ENCODE results near the gene PTPN11. TPM values are rescaled to one million over a fixed set of nuclear protein-coding genes. Genes with fewer than 3 reads are reported as not detected.
"Not testable (repeated sequence)": the region's sequence is repeated elsewhere in the genome, so short reads cannot be mapped to it uniquely, and the experiment has no call there.

The PTPN11 gene
- total RNA-seq, 3 donors from 2014 or later = 181 to 200 (median 199) TPM

DNA sequence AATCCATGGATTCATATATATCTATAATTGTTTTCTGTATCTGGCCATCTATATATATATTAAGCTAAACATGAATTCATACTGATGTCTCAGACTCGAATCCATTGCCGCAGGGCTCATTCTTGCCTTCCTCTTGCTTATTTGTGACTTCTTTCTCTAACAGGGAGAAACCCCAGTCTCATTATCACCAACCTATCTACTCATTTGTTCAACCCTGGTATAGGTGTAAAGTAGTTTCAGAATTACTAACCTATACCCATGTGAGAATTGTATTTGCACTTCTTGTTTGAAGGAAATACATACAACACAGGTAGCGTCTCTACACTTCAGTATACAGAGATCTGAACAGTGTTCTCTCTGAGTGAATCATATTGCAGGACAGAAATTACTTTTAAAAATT, 77.7 kb downstream of the PTPN11 start:
- peak; percentile 90 to 91 for ATAC-seq
- Mint-ChIP-seq H3K36me3 (ENCODE audit: insufficient read depth) (peaks cover 47% of the 10 kb centered on the region), H3K4me1 (ENCODE audit: low read depth) (peaks cover 8% of the 10 kb centered on the region), H3K4me3 (no peak overlapping the region), H3K9me3 (no peaks in the 10 kb centered on the region), H3K27me3 (ENCODE audit: low read depth) (no peaks in the 10 kb centered on the region)
- no peak for DNase-seq

GRCh38 chr12:112498580-112498979, 79.8 kb downstream of the PTPN11 start:
- ATAC-seq (no peak), DNase-seq (no peak)
- H3K4me3 Mint-ChIP-seq = no peak overlapping the region
- peaks cover 48% of the 10 kb centered on the region for H3K36me3 Mint-ChIP-seq (ENCODE audit: insufficient read depth)
- H3K9me3 Mint-ChIP-seq = no peaks in the 10 kb centered on the region
- no peaks in the 10 kb centered on the region for H3K27me3 Mint-ChIP-seq (ENCODE audit: low read depth)
- peaks cover 8% of the 10 kb centered on the region for H3K4me1 Mint-ChIP-seq (ENCODE audit: low read depth)

GRCh38 chr12:112503512-112503911, 84.8 kb downstream of the PTPN11 start:
- ATAC-seq (no peak), DNase-seq (no peak)
- Mint-ChIP-seq H3K27me3 (ENCODE audit: low read depth) (no peaks in the 10 kb centered on the region), H3K9me3 (no peaks in the 10 kb centered on the region), H3K36me3 (ENCODE audit: insufficient read depth) (peaks cover 47% of the 10 kb centered on the region), H3K4me1 (ENCODE audit: low read depth) (no peaks in the 10 kb centered on the region), H3K4me3 (no peak overlapping the region)

DNA sequence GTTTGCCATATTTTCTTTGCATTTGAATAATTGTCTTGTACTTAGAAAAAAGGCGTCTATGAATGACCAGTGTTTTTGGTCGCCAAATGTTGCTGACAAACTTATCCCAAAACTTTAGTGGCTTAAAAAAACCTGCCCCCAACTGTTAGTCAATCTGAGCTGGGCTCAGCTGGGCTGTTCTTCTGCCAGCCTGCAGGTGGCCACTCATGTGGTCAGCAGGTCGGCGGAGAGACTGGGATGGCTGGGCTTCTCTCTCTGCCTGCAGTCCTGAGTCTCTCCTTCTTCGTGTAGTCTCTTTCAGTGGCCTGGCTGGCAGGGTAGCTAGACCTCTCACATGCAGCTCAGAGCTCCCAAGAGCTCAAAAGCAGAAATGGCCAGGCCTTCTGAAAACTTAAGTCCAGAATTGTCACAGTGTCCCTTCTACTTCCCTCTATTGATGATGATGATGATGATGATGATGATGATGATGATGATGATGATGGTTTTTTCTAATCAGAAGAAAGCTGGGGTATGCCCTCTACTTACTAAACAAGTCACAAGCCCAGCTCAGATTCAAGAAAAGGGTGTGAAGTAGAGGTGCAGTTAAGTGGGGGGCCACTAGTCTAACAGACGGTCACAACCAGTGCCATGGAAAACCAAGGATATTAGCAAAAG, 87.9 kb downstream of the PTPN11 start:
- no peaks in the 10 kb centered on the region for H3K27me3 Mint-ChIP-seq (ENCODE audit: low read depth)
- H3K4me1 Mint-ChIP-seq (ENCODE audit: low read depth) = no peaks in the 10 kb centered on the region
- H3K9me3 Mint-ChIP-seq = no peaks in the 10 kb centered on the region
- ATAC-seq = no peak
- no peak for DNase-seq
- peaks cover 49% of the 10 kb centered on the region for H3K36me3 Mint-ChIP-seq (ENCODE audit: insufficient read depth)
- H3K4me3 Mint-ChIP-seq = no peak overlapping the region

DNA sequence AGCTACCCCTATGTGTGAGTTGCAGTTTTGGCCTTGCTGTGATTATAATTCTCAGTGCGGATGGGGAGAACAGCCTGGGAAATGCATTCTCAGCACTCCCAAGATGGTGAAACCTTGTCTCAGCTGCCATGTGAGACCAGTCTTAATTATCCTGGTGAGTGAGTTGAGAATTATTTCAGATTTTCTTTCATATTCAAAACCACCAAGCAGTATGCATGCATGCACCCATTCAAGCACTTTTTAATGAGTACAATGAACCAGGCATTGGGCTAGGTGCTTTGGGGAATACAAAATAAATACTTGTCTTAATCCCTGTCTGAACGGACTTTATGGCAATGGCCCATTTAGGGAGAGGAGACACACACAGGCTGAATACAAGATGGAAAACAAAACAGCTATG, 94.7 kb downstream of the PTPN11 start:
- H3K9me3 Mint-ChIP-seq = no peaks in the 10 kb centered on the region
- no peaks in the 10 kb centered on the region for H3K4me1 Mint-ChIP-seq (ENCODE audit: low read depth)
- no peak for DNase-seq
- H3K27me3 Mint-ChIP-seq (ENCODE audit: low read depth) = no peaks in the 10 kb centered on the region
- H3K36me3 Mint-ChIP-seq (ENCODE audit: insufficient read depth) = peaks cover 9% of the 10 kb centered on the region
- no peak for ATAC-seq
- no peak overlapping the region for H3K4me3 Mint-ChIP-seq

DNA sequence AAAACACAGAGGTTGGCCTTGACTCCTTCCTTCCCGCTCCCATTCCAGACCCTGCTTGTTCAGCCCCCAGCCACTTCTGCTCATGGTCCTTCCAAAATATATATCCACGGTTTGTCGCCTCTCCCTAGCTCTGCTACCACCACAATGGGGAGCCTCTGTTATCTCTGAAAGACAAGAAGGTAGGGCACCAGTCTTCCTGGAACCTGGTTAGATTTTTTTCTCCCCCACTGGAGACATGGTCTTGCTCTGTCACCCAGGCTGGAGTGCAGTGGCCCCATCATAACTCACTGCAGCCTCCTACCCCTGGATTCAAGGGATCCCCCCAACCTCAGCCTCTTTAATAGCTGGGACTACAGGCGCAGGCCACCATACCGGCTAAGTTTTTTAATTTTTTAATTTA, 95.7 kb downstream of the PTPN11 start:
- Mint-ChIP-seq H3K4me3 (no peak overlapping the region), H3K9me3 (no peaks in the 10 kb centered on the region), H3K36me3 (ENCODE audit: insufficient read depth) (peaks cover 6% of the 10 kb centered on the region), H3K4me1 (ENCODE audit: low read depth) (no peaks in the 10 kb centered on the region), H3K27me3 (ENCODE audit: low read depth) (no peaks in the 10 kb centered on the region)
- DNase-seq (no peak), ATAC-seq (no peak)

DNA sequence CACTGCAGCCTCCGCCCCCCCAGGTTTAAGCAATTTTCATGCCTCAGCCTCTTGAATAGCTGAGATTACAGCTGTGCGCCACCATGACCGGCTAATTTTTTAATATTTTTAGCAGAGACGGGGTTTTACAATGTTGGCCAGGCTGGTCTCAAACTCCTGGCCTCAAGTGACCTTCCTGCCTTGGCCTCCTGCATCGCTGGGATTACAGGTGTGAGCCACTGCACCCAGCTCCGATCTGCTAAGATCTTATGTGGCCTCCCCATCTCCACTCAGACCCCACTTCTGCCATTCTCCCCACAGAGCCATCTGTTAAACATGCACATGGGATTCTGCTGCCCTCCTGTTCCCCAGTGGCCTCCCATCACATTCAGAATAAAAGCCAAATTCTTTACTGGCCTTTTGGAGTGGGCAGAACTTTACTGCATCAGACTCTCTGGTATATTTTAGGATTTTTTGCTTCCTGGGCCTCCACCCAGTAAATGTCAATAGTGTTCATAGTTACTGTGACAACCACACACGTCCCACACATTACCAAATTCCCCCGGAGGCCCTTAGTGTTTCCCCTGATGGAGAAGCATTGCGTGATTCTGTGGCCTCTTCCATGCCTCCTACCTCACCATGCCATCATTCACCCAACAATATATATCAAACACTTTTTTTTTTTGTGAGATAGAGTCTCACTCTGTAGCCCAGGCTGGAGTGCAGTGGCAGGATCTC, 96.3 kb downstream of the PTPN11 start:
- no peaks in the 10 kb centered on the region for H3K27me3 Mint-ChIP-seq (ENCODE audit: low read depth)
- H3K4me3 Mint-ChIP-seq = no peak overlapping the region
- H3K36me3 Mint-ChIP-seq (ENCODE audit: insufficient read depth) = peaks cover 6% of the 10 kb centered on the region
- H3K9me3 Mint-ChIP-seq = no peaks in the 10 kb centered on the region
- peak in 1 of 2 donors; percentile 28 for ATAC-seq
- no peaks in the 10 kb centered on the region for H3K4me1 Mint-ChIP-seq (ENCODE audit: low read depth)
- DNase-seq = no peak

DNA sequence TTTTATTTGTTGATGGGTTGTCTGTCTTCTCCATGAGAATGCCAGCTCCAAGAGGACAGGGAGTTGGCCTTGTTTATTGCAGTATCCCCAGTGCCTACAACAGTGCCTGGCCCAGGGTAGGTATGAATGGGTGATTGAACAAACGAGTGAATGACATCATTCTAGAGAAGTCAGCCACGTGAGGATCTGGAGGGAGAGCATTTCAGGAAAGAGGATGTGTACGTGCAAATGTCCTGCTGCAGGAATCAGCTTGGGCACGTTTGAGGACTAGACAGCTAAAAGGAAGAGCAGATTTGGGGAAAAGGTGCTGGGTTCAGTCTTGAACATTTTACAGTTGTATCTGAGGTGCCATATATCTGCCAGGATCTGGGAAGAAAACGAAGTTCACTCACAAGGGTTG, 97.1 kb downstream of the PTPN11 start:
- peaks cover 4% of the 10 kb centered on the region for H3K36me3 Mint-ChIP-seq (ENCODE audit: insufficient read depth)
- no peaks in the 10 kb centered on the region for H3K4me1 Mint-ChIP-seq (ENCODE audit: low read depth)
- DNase-seq (no peak), ATAC-seq (no peak)
- no peaks in the 10 kb centered on the region for H3K27me3 Mint-ChIP-seq (ENCODE audit: low read depth)
- no peaks in the 10 kb centered on the region for H3K9me3 Mint-ChIP-seq
- H3K4me3 Mint-ChIP-seq = no peak overlapping the region

GRCh38 chr12:112517730-112518364, 99.1 kb downstream of the PTPN11 start:
- Mint-ChIP-seq H3K4me3 (no peak overlapping the region), H3K27me3 (ENCODE audit: low read depth) (no peaks in the 10 kb centered on the region), H3K36me3 (ENCODE audit: insufficient read depth) (no peaks in the 10 kb centered on the region), H3K9me3 (no peaks in the 10 kb centered on the region), H3K4me1 (ENCODE audit: low read depth) (no peaks in the 10 kb centered on the region)
- ATAC-seq = no peak
- DNase-seq = no peak

DNA sequence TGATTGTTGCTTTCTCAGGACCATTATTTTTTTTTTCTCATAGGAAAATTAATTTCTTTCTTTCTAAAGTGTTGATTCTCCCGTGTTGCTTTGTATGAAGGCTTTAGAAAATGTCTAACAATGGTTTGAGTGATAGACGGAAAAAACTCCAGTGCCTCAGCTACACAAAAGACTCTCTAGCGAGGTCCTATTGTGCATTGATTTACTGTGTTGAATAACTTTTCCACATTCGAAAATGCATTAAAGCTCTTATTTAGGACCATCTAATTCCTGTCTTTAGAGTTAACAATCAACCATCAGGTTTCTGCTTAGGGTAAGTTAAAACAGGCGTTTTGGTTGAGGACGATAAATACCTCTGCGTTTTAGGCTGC, 99.6 kb downstream of the PTPN11 start:
- ATAC-seq (no peak), DNase-seq (no peak)
- no peaks in the 10 kb centered on the region for H3K9me3 Mint-ChIP-seq
- H3K4me3 Mint-ChIP-seq = no peak overlapping the region
- H3K27me3 Mint-ChIP-seq (ENCODE audit: low read depth) = no peaks in the 10 kb centered on the region
- H3K4me1 Mint-ChIP-seq (ENCODE audit: low read depth) = no peaks in the 10 kb centered on the region
- H3K36me3 Mint-ChIP-seq (ENCODE audit: insufficient read depth) = no peaks in the 10 kb centered on the region

- H3K9me3 Mint-ChIP-seq; H3K27me3 Mint-ChIP-seq (ENCODE audit: low read depth); ATAC-seq; H3K4me1 Mint-ChIP-seq (ENCODE audit: low read depth); DNase-seq; H3K36me3 Mint-ChIP-seq (ENCODE audit: insufficient read depth); H3K4me3 Mint-ChIP-seq: not testable (repeated sequence)
Measured at GRCh38 chr12:112519841-112520340, 101.1 kb downstream of the PTPN11 start.

- Mint-ChIP-seq H3K4me3 (no peak overlapping the region), H3K9me3 (no peaks in the 10 kb centered on the region), H3K36me3 (ENCODE audit: insufficient read depth) (no peaks in the 10 kb centered on the region), H3K27me3 (ENCODE audit: low read depth) (no peaks in the 10 kb centered on the region), H3K4me1 (ENCODE audit: low read depth) (no peaks in the 10 kb centered on the region)
- no peak for DNase-seq
- no peak for ATAC-seq
Measured at GRCh38 chr12:112523856-112524255, 105.1 kb downstream of the PTPN11 start.

GRCh38 chr12:112524269-112524668, 105.5 kb downstream of the PTPN11 start:
- DNase-seq = no peak
- Mint-ChIP-seq H3K4me1 (ENCODE audit: low read depth) (no peaks in the 10 kb centered on the region), H3K36me3 (ENCODE audit: insufficient read depth) (no peaks in the 10 kb centered on the region), H3K4me3 (no peak overlapping the region), H3K9me3 (no peaks in the 10 kb centered on the region), H3K27me3 (ENCODE audit: low read depth) (no peaks in the 10 kb centered on the region)
- no peak for ATAC-seq

DNA sequence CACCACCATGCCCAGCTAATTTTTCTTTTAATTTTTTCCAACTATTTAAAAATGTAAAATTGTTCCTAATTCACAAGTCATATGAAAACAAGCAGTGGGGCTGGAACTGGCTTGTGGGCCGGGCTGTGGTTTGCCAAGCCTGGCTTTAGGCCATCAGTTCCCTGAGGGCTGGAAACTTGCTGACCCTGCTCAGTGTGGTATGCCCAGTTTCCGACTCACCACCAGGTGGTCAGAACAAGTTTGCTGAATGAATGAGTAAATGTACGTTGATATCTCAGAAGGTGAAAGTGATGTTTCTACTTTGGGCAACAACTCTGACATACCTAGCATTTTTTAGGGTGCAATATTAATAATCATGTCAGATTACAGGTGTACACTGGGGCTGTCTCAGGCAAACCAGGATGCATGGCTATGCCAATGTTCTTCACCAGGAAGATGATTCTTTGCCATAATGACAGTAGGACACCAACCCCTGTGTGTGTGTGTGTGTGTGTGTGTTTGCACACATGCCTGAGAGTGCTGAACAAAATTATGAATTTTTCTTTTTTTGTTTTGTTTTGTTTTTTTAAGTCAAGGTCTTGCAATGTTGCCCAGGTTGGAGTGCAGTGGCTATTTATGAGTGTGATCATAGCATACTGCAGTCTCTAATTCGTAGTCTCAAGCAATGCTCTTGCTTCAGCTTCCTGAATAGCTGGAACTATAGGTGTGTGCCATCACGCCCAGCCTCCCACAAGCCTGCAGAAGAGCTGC, 106.1 kb downstream of the PTPN11 start:
- Mint-ChIP-seq H3K27me3 (ENCODE audit: low read depth) (no peaks in the 10 kb centered on the region), H3K36me3 (ENCODE audit: insufficient read depth) (no peaks in the 10 kb centered on the region), H3K4me1 (ENCODE audit: low read depth) (no peaks in the 10 kb centered on the region), H3K9me3 (no peaks in the 10 kb centered on the region), H3K4me3 (no peak overlapping the region)
- ATAC-seq = no peak
- no peak for DNase-seq

All from activated T-cell treated with anti-CD3 and anti-CD28 coated beads, Interleukin-2, amount 50 U/mL, for 4 hours (primary cell).